ENCODE data around the gene PLCH2. TPM values are rescaled to one million over a fixed set of nuclear protein-coding genes. Genes with fewer than 3 reads are reported as not detected.

The PLCH2 gene
- total and polyA plus RNA-seq, 12 donors: 0.06 to 0.51 (median 0.10) TPM; not detected in 2

DNA sequence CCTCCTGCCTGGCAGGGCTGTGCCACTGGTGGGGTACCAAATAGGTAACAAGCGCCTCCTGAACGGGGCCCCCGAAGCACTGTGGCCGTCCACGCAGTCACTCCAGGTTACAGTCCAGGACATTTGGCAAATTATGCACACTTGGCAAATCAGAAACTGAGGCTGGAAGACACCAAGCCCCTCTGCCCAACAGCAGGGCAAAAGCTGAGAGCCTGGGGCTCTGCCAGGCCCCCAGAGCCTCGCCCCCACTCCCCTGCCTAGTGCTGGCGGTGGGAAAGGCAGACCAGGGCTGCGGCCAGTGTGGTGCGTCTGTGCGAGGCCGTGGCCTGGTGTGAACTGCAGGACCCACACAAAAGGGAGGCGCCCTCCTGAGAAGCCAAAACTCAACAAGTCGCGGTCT, 40.9 kb downstream of the PLCH2 start:
- TF ChIP-seq CTCF (IDR thresholded peaks at IDR 0.05): no peak
- peaks cover 28 to 99% (median 73%) of the 10 kb centered on the region in 9 donors for H3K36me3 ChIP-seq
- no peak overlapping the region for H3K4me3 ChIP-seq
- no peak overlapping the region for H3K27ac ChIP-seq
- intact Hi-C loops (cut with DNase I): no loop called here
- no peaks in the 10 kb centered on the region for H3K27me3 ChIP-seq
- ATAC-seq (no peak), DNase-seq (no peak)
- WGBS, 2 donors: 94 to 95% methylated on average over 14 of the region's 14 CpGs
- H3K9me3 ChIP-seq: no peaks in the 10 kb centered on the region
- peaks cover 0 to 6% (median 0%) of the 10 kb centered on the region in 9 donors for H3K4me1 ChIP-seq

DNA sequence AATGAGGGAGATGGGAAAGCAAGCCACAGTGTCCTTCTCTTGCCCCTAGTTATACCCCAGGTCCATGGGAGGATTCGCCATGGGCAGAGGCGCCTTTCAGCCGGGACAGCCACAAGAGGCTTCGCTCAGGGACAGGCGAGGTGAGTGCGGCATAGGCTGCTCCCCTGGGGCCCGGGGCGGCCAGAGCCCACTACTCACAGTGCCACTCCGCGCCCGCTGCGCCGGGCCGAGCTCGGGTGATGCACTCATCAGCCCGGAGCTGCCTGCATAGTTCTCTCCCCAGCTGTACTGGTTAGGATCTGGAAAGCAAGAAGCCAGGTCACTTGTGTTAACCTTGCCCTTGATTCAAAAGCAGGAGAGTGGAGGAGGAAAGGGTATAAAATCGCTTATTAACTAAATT, 41.9 kb downstream of the PLCH2 start:
- H3K4me3 ChIP-seq: no peak overlapping the region
- no peak overlapping the region for H3K27ac ChIP-seq
- intact Hi-C loops (cut with DNase I): no loop called here
- no peak for ATAC-seq
- peaks cover 24 to 94% (median 63%) of the 10 kb centered on the region in 9 donors for H3K36me3 ChIP-seq
- no peaks in the 10 kb centered on the region for H3K9me3 ChIP-seq
- no peak for DNase-seq
- H3K27me3 ChIP-seq: no peaks in the 10 kb centered on the region
- peaks cover 0 to 9% (median 1%) of the 10 kb centered on the region in 9 donors for H3K4me1 ChIP-seq
- WGBS, 2 donors: 94 to 96% methylated on average over 17 of the region's 17 CpGs
- no peak for TF ChIP-seq CTCF (IDR thresholded peaks at IDR 0.05)

DNA sequence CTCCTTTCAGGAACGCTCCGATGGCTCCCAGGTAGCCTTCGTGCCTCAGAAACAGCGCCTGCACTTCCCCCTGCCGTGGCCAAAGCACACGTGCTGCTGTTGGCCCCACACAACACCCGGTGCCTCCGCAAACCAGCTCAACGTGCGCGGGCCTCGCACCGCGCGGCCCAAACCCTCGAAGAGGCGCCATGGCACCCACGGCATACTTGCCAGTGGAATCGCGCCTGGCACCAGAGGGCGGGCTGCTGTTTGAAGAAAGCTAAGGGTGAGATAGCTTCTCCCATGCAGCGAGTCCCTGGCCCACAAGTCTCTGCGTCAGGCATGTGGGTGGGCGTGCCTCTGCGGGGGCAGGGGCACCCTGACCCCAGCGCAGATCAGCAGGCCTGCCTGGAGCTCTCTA, 42.4 kb downstream of the PLCH2 start:
- TF ChIP-seq CTCF (IDR thresholded peaks at IDR 0.05): no peak
- WGBS, 2 donors: 94 to 95% methylated on average over 26 of the region's 26 CpGs

GRCh38 chr1:2519029-2519685, 43.1 kb downstream of the PLCH2 start:
- ATAC-seq (no peak), DNase-seq (no peak)
- Histone ChIP-seq H3K27ac (no peak overlapping the region), H3K4me1 (peaks cover 6 to 21% (median 13%) of the 10 kb centered on the region in 9 donors), H3K9me3 (no peaks in the 10 kb centered on the region), H3K36me3 (peaks cover 24 to 82% (median 51%) of the 10 kb centered on the region in 9 donors), H3K4me3 (no peak overlapping the region), H3K27me3 (no peaks in the 10 kb centered on the region)
- TF ChIP-seq CTCF (IDR thresholded peaks at IDR 0.05): no peak
- WGBS, 2 donors: 88 to 89% methylated on average over 25 of the region's 25 CpGs
- intact Hi-C loops (cut with DNase I): no loop called here

More for the DNA sequence above, 42.4 kb downstream of the PLCH2 start:
- no peak for DNase-seq
- ATAC-seq: no peak
- peaks cover 2 to 15% (median 7%) of the 10 kb centered on the region in 9 donors for H3K4me1 ChIP-seq
- intact Hi-C loops (cut with DNase I): no loop called here
- H3K9me3 ChIP-seq: no peaks in the 10 kb centered on the region
- no peak overlapping the region for H3K27ac ChIP-seq
- H3K36me3 ChIP-seq: peaks cover 24 to 88% (median 58%) of the 10 kb centered on the region in 9 donors
- H3K4me3 ChIP-seq: no peak overlapping the region
- H3K27me3 ChIP-seq: no peaks in the 10 kb centered on the region
